ENCODE results near the gene PHF12. TPM values are rescaled to one million over a fixed set of nuclear protein-coding genes. Genes with fewer than 3 reads are reported as not detected.

PHF12 gene
- total RNA-seq, 4 donors from 2014 or later, result 22.0 to 62.9 (median 60.1) TPM

DNA sequence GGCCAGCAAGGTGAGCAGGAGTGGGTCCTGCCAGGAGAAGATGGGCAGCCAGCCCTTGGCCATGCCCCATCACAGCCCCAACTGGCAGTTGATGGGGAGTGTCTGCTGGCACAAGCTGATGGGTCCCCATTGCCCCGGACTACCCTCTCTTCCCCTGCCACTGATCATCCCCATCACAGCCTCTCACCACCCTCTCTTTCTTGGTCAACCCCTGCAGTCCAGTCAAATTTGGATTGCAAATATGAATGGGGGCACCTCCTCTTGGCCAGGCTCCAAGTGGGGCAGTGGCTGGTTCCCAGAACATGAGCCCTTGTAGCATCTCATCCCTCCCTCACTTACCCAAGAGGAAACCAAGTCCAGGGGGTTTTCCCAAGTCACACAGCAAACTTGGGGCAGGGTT lies 37.2 kb upstream of the PHF12 start:
- Histone ChIP-seq H3K36me3 (no peaks in the 10 kb centered on the region), H3K9me3 (no peaks in the 10 kb centered on the region), H3K4me1 (peaks cover 0 to 4% of the 10 kb centered on the region in 2 donors), H3K27me3 (no peaks in the 10 kb centered on the region), H3K4me3 (replicated peaks in 1 of 3) (no peak overlapping the region), H3K27ac (no peak overlapping the region)
- 100% methylated on average over 1 of the region's 1 CpG for WGBS, 2 donors
- no peak for TF ChIP-seq POLR2A (IDR thresholded peaks at IDR 0.05)
- TF ChIP-seq CTCF (IDR thresholded peaks at IDR 0.05), result no peak
- DNase-seq, result no peak
- intact Hi-C loops (cut with DNase I), result no loop called here

DNA sequence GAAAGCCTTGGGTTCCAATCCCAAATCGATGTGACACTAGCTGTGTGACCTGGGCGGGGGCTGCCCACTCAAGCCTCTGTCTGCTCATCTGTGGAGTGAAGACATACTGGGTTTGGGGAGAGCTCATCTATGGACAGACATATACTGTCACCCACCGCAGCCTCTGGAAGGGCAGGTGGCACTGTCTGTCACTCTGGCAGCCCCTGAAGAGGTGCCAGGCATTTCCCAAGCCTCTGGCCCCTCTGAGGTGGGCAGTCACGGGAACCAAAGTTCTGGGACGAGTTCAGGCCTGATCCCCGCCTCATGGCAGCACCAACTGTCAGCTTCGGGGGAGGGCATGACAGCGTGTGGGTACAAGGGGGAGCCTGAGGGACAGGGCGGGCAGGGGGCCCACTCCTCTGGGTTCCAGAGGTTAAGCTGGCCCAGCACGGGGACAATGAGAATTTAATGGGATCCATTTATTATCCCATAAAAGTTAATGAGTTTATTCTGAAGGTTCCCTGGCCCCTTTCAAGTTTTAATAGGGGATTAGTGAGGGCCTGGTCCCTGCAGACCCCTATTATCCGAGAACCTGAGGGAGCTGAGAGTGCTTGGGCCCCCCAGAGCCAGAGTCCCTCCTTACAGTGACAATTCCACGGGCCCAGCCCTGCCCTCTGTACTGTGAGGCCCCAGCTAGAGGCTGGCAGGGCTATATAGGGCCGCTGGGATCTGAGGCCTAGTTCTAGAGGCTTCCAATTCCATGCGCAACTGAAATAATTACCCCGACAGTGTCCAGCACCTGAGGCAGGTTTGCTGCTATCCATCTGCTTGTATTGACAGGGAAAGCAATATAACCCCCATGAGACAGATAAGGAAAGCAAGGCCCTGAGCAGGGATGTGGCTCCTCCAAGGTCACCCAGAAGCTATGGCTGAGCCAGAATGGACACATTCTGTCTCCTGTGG lies 35.7 kb upstream of the PHF12 start:
- no peaks in the 10 kb centered on the region for H3K36me3 ChIP-seq
- H3K4me3 ChIP-seq (replicated peaks in 1 of 3), result no peak overlapping the region
- H3K9me3 ChIP-seq, result no peaks in the 10 kb centered on the region
- no peak for DNase-seq
- TF ChIP-seq CTCF (IDR thresholded peaks at IDR 0.05), result no peak
- 83 to 90% methylated on average over 10 to 15 of the region's 15 CpGs for WGBS, 2 donors
- H3K27ac ChIP-seq, result no peak overlapping the region
- intact Hi-C loops (cut with DNase I), result no loop called here
- H3K4me1 ChIP-seq, result peaks cover 0 to 4% of the 10 kb centered on the region in 2 donors
- no peaks in the 10 kb centered on the region for H3K27me3 ChIP-seq

- WGBS, 2 donors, result 22 to 24% methylated on average over 18 to 28 of the region's 36 CpGs
- no peak overlapping the region for H3K4me3 ChIP-seq (replicated peaks in 1 of 3)
- intact Hi-C loops (cut with DNase I), result no loop called here
Observed at GRCh38 chr17:28985950-28986713, 34.8 kb upstream of the PHF12 start.

DNA sequence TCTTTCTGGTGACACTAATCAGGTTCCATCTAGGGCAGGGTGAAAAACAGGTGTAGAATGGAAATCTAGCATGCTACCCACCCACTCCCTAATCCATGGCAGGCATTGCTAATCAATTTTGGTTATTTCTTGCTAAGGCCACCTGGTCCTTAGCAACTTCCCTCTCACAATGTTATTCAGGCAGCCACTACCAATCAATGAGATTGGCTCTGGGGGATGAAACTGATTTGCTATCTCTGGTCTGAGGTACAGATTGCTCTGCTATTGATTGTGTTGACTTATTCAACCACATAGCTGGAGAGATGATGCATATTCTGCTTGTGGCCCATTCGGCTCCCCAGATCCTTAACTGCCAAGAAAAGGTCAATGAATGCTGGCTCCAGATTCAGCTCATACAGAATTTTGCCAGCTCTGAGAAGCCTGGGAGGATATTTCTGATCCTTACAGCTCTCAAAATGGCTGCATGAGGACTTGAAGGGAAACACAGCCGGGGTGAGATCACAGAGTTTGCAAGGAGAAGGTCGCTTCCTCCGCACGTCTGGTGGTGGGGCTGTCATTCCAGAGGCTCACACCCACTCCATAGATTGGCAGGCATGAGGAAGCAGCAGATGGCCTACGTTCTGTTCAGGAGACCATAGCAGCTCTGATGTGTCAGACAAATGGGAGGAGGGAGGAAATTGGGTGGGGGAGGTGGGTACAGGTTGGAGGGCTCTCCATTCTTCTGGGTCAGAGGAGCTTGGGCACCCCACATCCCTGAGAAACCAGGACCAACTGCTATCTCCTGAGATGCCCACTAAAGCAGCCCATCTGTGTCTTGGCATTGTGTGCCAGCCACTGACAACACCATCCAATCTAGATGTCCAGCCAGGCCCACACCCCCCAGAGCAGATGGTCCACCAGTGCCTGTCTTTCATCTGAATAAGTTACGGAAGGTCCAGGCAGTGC lies 32.2 kb upstream of the PHF12 start:
- Histone ChIP-seq H3K9me3 (no peaks in the 10 kb centered on the region), H3K27me3 (no peaks in the 10 kb centered on the region), H3K36me3 (no peaks in the 10 kb centered on the region), H3K27ac (peak overlapping the region in 1 of 3 donors; percentile 25), H3K4me3 (replicated peaks in 1 of 3) (no peak overlapping the region), H3K4me1 (peaks cover 0 to 7% of the 10 kb centered on the region in 2 donors)
- no peak for TF ChIP-seq CTCF (IDR thresholded peaks at IDR 0.05)
- TF ChIP-seq POLR2A (IDR thresholded peaks at IDR 0.05), result no peak
- 64 to 77% methylated on average over 6 to 7 of the region's 7 CpGs for WGBS, 2 donors
- DNase-seq, result no peak
- intact Hi-C loops (cut with DNase I), result no loop called here

More at GRCh38 chr17:28985950-28986713, 34.8 kb upstream of the PHF12 start:
- no peak overlapping the region for H3K27ac ChIP-seq
- no peak for DNase-seq
- no peaks in the 10 kb centered on the region for H3K9me3 ChIP-seq
- no peaks in the 10 kb centered on the region for H3K36me3 ChIP-seq
- H3K27me3 ChIP-seq, result no peaks in the 10 kb centered on the region
- TF ChIP-seq CTCF (IDR thresholded peaks at IDR 0.05) (no peak), POLR2A (IDR thresholded peaks at IDR 0.05) (no peak)
- peaks cover 0 to 7% of the 10 kb centered on the region in 2 donors for H3K4me1 ChIP-seq
